T-cell (primary cell): ENCODE measurements around the gene GTF3A. TPM values are rescaled to one million over a fixed set of nuclear protein-coding genes. Genes with fewer than 3 reads are reported as not detected.
"Not testable (repeated sequence)": the region's sequence is repeated elsewhere in the genome, so short reads cannot be mapped to it uniquely, and the experiment has no call there.

Experiments
- ATAC-seq, 4 experiments: fragments of 200-7000 bp in 3 of 4; fragments of 150-1000 bp in 1 of 4; cut with Tn5 transposase; replicated peaks in 1 of 4; 1 replicate in 3 of 4; 2 replicates in 1 of 4; pipeline ENCODE4 v1.10.0; 2021; ENCODE audit warnings: moderate library complexity in 3 of 4, mild to moderate bottlenecking in 2 of 4, moderate number of reproducible peaks in 1 of 4
- CTCF ChIA-PET, 2 donors: fragments of 300-600 bp; sonication (Branson Sonifier 250); formaldehyde crosslinking; loops; one replicate each; lab custom pipeline; 2022; ENCODE audit warnings: antibody characterized with exemption in 2 of 2; lab: Charles Lee
- POLR2A ChIA-PET, 2 donors: fragments of 300-600 bp; sonication (Branson Sonifier 250); formaldehyde crosslinking; loops; one replicate each; lab custom pipeline; 2022; ENCODE audit warnings: antibody characterized with exemption in 2 of 2; lab: Charles Lee
- DNase-seq, 35 experiments: peaks; one replicate each; pipeline versions ENCODE4 v3.0.0 to v3.0.0-alpha.2; 2013 to 2023
- H3K27ac ChIP-seq: one replicate; pipeline ENCODE4 v1.5.1; 2013; ENCODE audit warnings: low read length
- H3K27me3 ChIP-seq, 2 experiments: replicated peaks in 1 of 2; 1 replicate in 1 of 2; 2 replicates in 1 of 2; pipeline versions ENCODE4 v1.6.1 to v1.7.0; 2013; ENCODE audit warnings: low read length in 1 of 2, mixed read lengths in 1 of 2; ENCODE audit not compliant: control insufficient read depth in 2 of 2, insufficient read depth in 2 of 2; ENCODE audit errors: extremely low read depth in 1 of 2
- H3K36me3 ChIP-seq, 2 donors: 1 replicate in 1 of 2; 2 replicates in 1 of 2; pipeline versions ENCODE4 v1.6.1 to v1.7.0; 2013; ENCODE audit warnings: low read length in 1 of 2; ENCODE audit not compliant: control insufficient read depth in 2 of 2, insufficient read depth in 1 of 2; ENCODE audit errors: extremely low read depth in 1 of 2
- H3K4me1 ChIP-seq, 2 experiments: 1 replicate in 1 of 2; 2 replicates in 1 of 2; pipeline versions ENCODE4 v1.6.1 to v1.7.0; 2013; ENCODE audit warnings: low read length in 2 of 2, mixed read lengths in 1 of 2; ENCODE audit not compliant: insufficient read depth in 2 of 2, control insufficient read depth in 1 of 2; ENCODE audit errors: extremely low read depth in 1 of 2
- H3K4me3 ChIP-seq, 2 donors: 1 replicate in 1 of 2; 2 replicates in 1 of 2; pipeline versions ENCODE4 v1.5.1 to v1.7.0; 2013; ENCODE audit warnings: mild to moderate bottlenecking in 2 of 2, low read length in 1 of 2, moderate library complexity in 1 of 2; ENCODE audit not compliant: control insufficient read depth in 1 of 2; ENCODE audit errors: extremely low read depth in 1 of 2
- H3K9me3 ChIP-seq: 2 replicates; pipeline ENCODE4 v1.7.0; 2013
- H3K27ac Mint-ChIP-seq, 2 donors: one replicate each; pipeline ENCODE4 v1.8.0; 2020 to 2021; ENCODE audit warnings: mild to moderate bottlenecking in 2 of 2, mixed read lengths in 2 of 2
- H3K27me3 Mint-ChIP-seq, 2 donors: one replicate each; pipeline ENCODE4 v1.8.0; 2021 to 2022; ENCODE audit warnings: mixed read lengths in 2 of 2
- H3K36me3 Mint-ChIP-seq: one replicate; pipeline ENCODE4 v1.8.0; 2021; ENCODE audit warnings: mixed read lengths
- H3K4me1 Mint-ChIP-seq, 3 donors: one replicate each; pipeline ENCODE4 v1.8.0; 2020 to 2022; ENCODE audit warnings: mixed read lengths in 3 of 3, mild to moderate bottlenecking in 1 of 3
- H3K4me3 Mint-ChIP-seq, 3 donors: one replicate each; pipeline ENCODE4 v1.8.0; 2020 to 2022; ENCODE audit warnings: mild to moderate bottlenecking in 3 of 3, mixed read lengths in 3 of 3, moderate library complexity in 3 of 3
- H3K9me3 Mint-ChIP-seq, 3 donors: one replicate each; pipeline ENCODE4 v1.8.0; 2020 to 2022; ENCODE audit warnings: mixed read lengths in 3 of 3
- WGBS: methylation state at CpG from one replicate; pipeline ENCODE4 v1.1.5; 2013; ENCODE audit warnings: missing lambda C conversion rate; ENCODE audit not compliant: insufficient coverage; 5-methylcytosine and 5-hydroxymethylcytosine counted together
- total RNA-seq, 35 experiments: library from RNA in 6 of 35; stranded (reverse) in 6 of 35; fragments of 120-200 nt in 1 of 35; gene quantifications; one replicate each; pipeline versions ENCODE4 v1.2.1 to v1.2.4 and lab custom pipeline; 2013 to 2026

GTF3A gene
- total RNA-seq, 5 donors from 2014 or later (not counting 1 experiment from before 2014, with no cell fraction given) = 144 to 266 (median 229) TPM

DNA sequence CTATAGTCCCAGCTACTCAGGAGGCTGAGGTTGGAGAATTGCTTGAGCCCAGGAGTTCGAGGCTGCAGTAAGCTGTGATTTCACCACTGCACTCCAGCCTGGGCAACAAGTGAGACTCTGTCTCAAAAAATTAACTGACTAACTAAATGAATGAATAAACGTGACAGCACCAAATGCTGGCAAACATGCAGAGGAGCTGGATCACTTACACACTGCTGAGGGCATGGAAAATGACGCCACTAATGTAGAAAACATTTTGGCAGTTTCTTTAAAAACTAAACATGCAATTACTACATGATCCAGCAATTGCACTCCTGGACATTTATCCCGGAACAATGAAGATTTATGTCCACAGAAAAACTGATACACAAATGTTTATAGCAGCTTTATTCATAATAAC, 31.3 kb upstream of the GTF3A start:
- H3K27ac Mint-ChIP-seq = no peak overlapping the region
- H3K36me3 Mint-ChIP-seq = no peaks in the 10 kb centered on the region
- H3K9me3 ChIP-seq = no peaks in the 10 kb centered on the region
- H3K4me3 ChIP-seq = no peak overlapping the region
- H3K4me1 Mint-ChIP-seq = no peaks in the 10 kb centered on the region
- H3K27me3 ChIP-seq = peaks cover 0 to 4% of the 10 kb centered on the region in 2 experiments
- no peaks in the 10 kb centered on the region for H3K9me3 Mint-ChIP-seq
- ChIA-PET CTCF (interaction anchor here in 1 of 2 donors (1.5 kb wide), 1 partner anchor 11 kb away, joined by 5 read pairs; no protein-coding TSS in a partner anchor), POLR2A (interaction anchor here in 1 of 2 donors (0.6 kb wide), 1 partner anchor 191 kb away, joined by 4 read pairs; no protein-coding TSS in a partner anchor)
- ATAC-seq (no peak), DNase-seq (no peak)
- 47% methylated on average over 2 of the region's 4 CpGs for WGBS
- H3K36me3 ChIP-seq = no peaks in the 10 kb centered on the region
- peaks cover 4 to 10% of the 10 kb centered on the region in 2 donors for H3K27me3 Mint-ChIP-seq
- no peaks in the 10 kb centered on the region for H3K4me1 ChIP-seq
- no peak overlapping the region for H3K27ac ChIP-seq
- no peak overlapping the region for H3K4me3 Mint-ChIP-seq

DNA sequence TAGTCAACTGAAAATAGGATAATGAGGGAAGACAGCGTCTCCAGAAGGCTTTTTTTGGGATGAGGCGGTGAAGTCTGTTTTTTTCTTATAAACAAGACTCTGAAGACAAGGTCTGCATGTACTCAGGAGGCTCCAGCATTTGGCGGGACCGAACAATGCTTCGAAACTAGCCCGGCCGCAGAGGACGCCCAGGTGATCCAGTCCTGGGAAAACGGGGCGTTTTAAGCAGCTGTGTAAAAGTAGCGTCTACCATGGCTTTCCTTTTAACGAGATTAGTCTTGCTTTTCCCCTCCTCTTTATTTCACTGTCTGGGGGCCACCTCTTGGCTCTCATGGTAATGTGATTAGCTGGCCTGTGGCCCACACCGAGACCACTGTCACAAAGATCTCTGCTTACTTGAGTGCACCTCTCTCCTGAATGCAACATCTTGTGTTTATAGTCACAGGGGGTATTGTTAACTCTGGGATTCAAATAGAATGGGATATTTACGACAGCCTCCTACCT, 29.4 kb upstream of the GTF3A start:
- Histone ChIP-seq H3K9me3 (no peaks in the 10 kb centered on the region), H3K27me3 (peaks cover 0 to 4% of the 10 kb centered on the region in 2 experiments), H3K36me3 (no peaks in the 10 kb centered on the region), H3K27ac (no peak overlapping the region), H3K4me1 (no peaks in the 10 kb centered on the region), H3K4me3 (no peak overlapping the region)
- H3K9me3 Mint-ChIP-seq = no peaks in the 10 kb centered on the region
- ChIA-PET CTCF (no interaction called here), POLR2A (no interaction called here)
- H3K27me3 Mint-ChIP-seq = peaks cover 4 to 12% of the 10 kb centered on the region in 2 donors
- no peak for ATAC-seq
- no peaks in the 10 kb centered on the region for H3K4me1 Mint-ChIP-seq
- no peaks in the 10 kb centered on the region for H3K36me3 Mint-ChIP-seq
- DNase-seq = no peak
- no peak overlapping the region for H3K27ac Mint-ChIP-seq
- WGBS = 92% methylated on average over 7 of the region's 14 CpGs
- no peak overlapping the region for H3K4me3 Mint-ChIP-seq

DNA sequence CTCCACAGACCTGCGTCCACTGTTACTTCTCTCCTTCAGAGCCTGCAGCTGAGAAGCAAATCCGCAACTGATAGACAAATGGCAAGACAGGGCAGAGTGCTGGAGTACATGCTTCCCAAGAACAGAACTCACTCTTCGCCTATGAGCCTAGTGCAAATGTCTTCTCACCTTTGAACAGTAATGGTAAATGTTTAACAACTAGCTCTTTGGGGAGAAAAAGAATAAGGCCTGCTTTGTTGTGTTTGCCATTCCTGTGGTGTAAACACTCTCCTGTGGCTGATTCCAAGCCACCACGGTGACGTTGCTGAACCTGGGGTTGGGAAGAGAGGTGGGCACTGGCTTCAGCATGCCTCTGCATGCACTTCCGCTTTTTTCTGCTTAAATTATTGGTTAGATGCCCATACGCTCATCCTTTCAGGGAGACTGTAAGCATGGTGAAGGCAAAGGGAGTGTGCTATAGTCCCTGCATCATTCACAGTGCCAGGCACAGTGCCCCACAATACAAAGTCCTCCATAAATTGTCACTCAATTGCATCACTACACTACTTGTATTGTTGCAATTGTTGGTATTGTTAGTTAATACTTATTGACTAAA, 28.1 kb upstream of the GTF3A start:
- no peaks in the 10 kb centered on the region for H3K9me3 ChIP-seq
- Mint-ChIP-seq H3K27me3 (peaks cover 4 to 12% of the 10 kb centered on the region in 2 donors), H3K9me3 (no peaks in the 10 kb centered on the region), H3K36me3 (no peaks in the 10 kb centered on the region), H3K4me1 (peaks cover 0 to 4% (median 1%) of the 10 kb centered on the region in 3 donors), H3K4me3 (no peak overlapping the region), H3K27ac (no peak overlapping the region)
- WGBS = 73% methylated on average over 3 of the region's 7 CpGs
- H3K4me1 ChIP-seq = peaks cover 0 to 2% of the 10 kb centered on the region in 2 experiments
- H3K27ac ChIP-seq = no peak overlapping the region
- no peak for ATAC-seq
- no peak for DNase-seq
- H3K36me3 ChIP-seq = no peaks in the 10 kb centered on the region
- ChIA-PET CTCF (interaction anchor here in 1 of 2 donors (0.6 kb wide), 1 partner anchor 330 kb away, joined by 3 read pairs; no protein-coding TSS in a partner anchor), POLR2A (no interaction called here)
- peaks cover 0 to 10% of the 10 kb centered on the region in 2 experiments for H3K27me3 ChIP-seq
- H3K4me3 ChIP-seq = no peak overlapping the region

DNA sequence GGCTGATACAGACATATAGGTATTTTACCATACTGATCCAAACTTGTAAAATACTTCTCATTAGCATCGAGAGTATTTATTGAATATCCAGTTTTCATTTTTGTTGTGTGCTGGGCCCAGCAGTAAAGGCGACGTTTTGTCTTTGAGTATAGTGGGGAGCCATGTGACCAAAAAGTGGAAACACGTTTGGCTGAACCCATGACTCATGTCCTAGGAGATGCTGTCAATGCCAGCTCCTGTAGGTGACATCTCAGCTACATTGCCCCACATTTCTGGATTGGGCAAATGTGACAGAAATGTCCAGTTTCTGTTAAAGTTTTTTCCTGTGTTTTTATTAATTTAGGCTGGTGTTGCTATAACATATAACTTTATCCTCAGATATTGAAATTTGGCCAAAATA, 26.1 kb upstream of the GTF3A start:
- DNase-seq (no peak), ATAC-seq (no peak)
- Mint-ChIP-seq H3K4me3 (no peak overlapping the region), H3K27me3 (peaks cover 4 to 9% of the 10 kb centered on the region in 2 donors), H3K4me1 (peaks cover 0 to 4% (median 2%) of the 10 kb centered on the region in 3 donors), H3K27ac (no peak overlapping the region), H3K9me3 (no peaks in the 10 kb centered on the region), H3K36me3 (no peaks in the 10 kb centered on the region)
- ChIA-PET CTCF (no interaction called here), POLR2A (no interaction called here)
- no peaks in the 10 kb centered on the region for H3K9me3 ChIP-seq
- H3K27ac ChIP-seq = no peak overlapping the region
- H3K4me3 ChIP-seq = no peak overlapping the region
- 75% methylated on average over 3 of the region's 4 CpGs for WGBS
- peaks cover 0 to 3% of the 10 kb centered on the region in 2 experiments for H3K4me1 ChIP-seq
- peaks cover 0 to 11% of the 10 kb centered on the region in 2 experiments for H3K27me3 ChIP-seq
- H3K36me3 ChIP-seq = no peaks in the 10 kb centered on the region

DNA sequence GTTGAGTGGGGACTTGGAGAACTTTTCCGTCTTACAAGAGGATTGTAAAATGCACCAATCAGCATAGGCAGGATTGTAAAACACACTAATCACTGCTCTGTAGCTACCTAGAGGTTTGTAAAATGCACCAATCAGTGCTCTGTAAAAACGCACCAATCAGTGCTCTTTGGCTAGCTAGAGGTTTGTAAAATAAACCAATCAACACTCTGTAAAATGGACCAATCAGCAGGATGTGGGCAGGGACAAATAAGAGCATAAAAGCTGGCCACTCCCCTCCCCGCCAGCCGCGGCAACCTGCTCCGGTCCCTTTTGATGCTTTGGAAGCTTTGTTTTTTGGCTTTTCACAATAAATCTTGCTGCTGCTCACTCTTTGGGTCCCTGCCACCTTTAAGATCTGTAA, 24.0 kb upstream of the GTF3A start:
- ATAC-seq, H3K27me3 Mint-ChIP-seq, H3K4me1 ChIP-seq, H3K36me3 ChIP-seq, H3K36me3 Mint-ChIP-seq, H3K4me1 Mint-ChIP-seq, H3K9me3 Mint-ChIP-seq, H3K27ac Mint-ChIP-seq, H3K9me3 ChIP-seq, DNase-seq, H3K4me3 ChIP-seq, H3K27ac ChIP-seq, H3K4me3 Mint-ChIP-seq: not testable (repeated sequence)
- CTCF ChIA-PET = interaction anchor here (0.7 to 1.1 kb wide), 2 partner anchors 38 to 469 kb away, joined by 3 read pairs; no protein-coding TSS in a partner anchor
- peaks cover 0 to 11% of the 10 kb centered on the region in 2 experiments for H3K27me3 ChIP-seq
- 70% methylated on average over 4 of the region's 6 CpGs for WGBS
- POLR2A ChIA-PET = interaction anchor here in 1 of 2 donors (0.6 kb wide), 1 partner anchor 540 kb away, joined by 3 read pairs; no protein-coding TSS in a partner anchor

DNA sequence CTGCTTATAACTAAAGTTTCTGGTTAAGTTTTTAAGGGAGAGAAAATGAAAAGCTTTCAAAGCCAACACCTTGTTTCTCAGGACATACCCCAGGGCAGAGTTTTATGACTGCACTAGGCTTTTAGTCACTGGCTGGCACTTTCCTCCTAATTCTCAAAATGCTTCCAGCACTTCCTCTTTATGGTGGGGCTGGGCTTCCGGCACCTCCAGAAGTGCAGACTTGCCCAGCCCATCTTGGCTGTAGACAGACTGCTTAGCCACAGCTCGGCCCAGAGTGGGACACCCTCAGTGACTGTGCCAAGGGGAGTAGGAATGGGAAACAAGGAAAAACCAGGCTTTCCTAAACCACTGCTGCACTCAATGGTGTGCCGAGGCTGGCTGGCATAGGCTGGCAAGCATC, 23.2 kb upstream of the GTF3A start:
- H3K9me3 Mint-ChIP-seq = no peaks in the 10 kb centered on the region
- Histone ChIP-seq H3K9me3 (no peaks in the 10 kb centered on the region), H3K4me3 (no peak overlapping the region), H3K36me3 (no peaks in the 10 kb centered on the region), H3K27me3 (peaks cover 0 to 11% of the 10 kb centered on the region in 2 experiments), H3K4me1 (peaks cover 0 to 3% of the 10 kb centered on the region in 2 experiments), H3K27ac (no peak overlapping the region)
- H3K36me3 Mint-ChIP-seq = no peaks in the 10 kb centered on the region
- ChIA-PET POLR2A (no interaction called here), CTCF (interaction anchor here (0.5 to 1.1 kb wide), 2 partner anchors 39 to 312 kb away, joined by 3 read pairs; no protein-coding TSS in a partner anchor)
- ATAC-seq = no peak
- H3K27ac Mint-ChIP-seq = no peak overlapping the region
- peaks cover 0 to 4% (median 2%) of the 10 kb centered on the region in 3 donors for H3K4me1 Mint-ChIP-seq
- peak in 1 of 35 experiments; percentile 17 for DNase-seq
- H3K4me3 Mint-ChIP-seq = no peak overlapping the region
- H3K27me3 Mint-ChIP-seq = peaks cover 4 to 9% of the 10 kb centered on the region in 2 donors
- WGBS = 17% methylated on average over 2 of the region's 3 CpGs
